Parathyroid adenoma (tissue), 2 donors: ENCODE results near the gene SULT2B1.
"Not testable (repeated sequence)": the region's sequence is repeated elsewhere in the genome, so short reads cannot be mapped to it uniquely, and the experiment has no call there.

ENCODE experiments used
- H2AFZ ChIP-seq: fragments of 300-600 bp; sonication (generic); one replicate; pipeline ENCODE4 v1.7.0; 2017; ENCODE audit warnings: antibody characterized with exemption, mild to moderate bottlenecking
- H3K27ac ChIP-seq: fragments of 300-600 bp; sonication (generic); one replicate; pipeline ENCODE4 v1.7.0; 2017
- H3K27me3 ChIP-seq: fragments of 300-600 bp; sonication (generic); one replicate; pipeline ENCODE4 v1.7.0; 2017; ENCODE audit warnings: low read length; ENCODE audit not compliant: control insufficient read depth, insufficient read depth
- H3K36me3 ChIP-seq: fragments of 300-600 bp; sonication (generic); one replicate; pipeline ENCODE4 v1.7.0; 2017; ENCODE audit warnings: low read length; ENCODE audit not compliant: control insufficient read depth, insufficient read depth
- H3K4me1 ChIP-seq: fragments of 300-600 bp; sonication (generic); one replicate; pipeline ENCODE4 v1.7.0; 2017; ENCODE audit warnings: control low read depth
- H3K4me2 ChIP-seq: fragments of 300-600 bp; sonication (generic); one replicate; pipeline ENCODE4 v1.7.0; 2017; ENCODE audit warnings: low read length
- H3K4me3 ChIP-seq: fragments of 300-600 bp; sonication (generic); one replicate; pipeline ENCODE4 v1.7.0; 2017; ENCODE audit warnings: low read depth, low read length
- H3K79me2 ChIP-seq: fragments of 300-600 bp; sonication (generic); one replicate; pipeline ENCODE4 v1.7.0; 2017; ENCODE audit warnings: control low read depth
- H3K9ac ChIP-seq: fragments of 300-600 bp; sonication (generic); one replicate; pipeline ENCODE4 v1.7.0; 2017; ENCODE audit warnings: mild to moderate bottlenecking
- H3K9me3 ChIP-seq: fragments of 300-600 bp; sonication (generic); one replicate; pipeline ENCODE4 v1.7.0; 2017; ENCODE audit warnings: low read length; ENCODE audit not compliant: control insufficient read depth
- CTCF ChIP-seq: fragments of 300-600 bp; sonication (generic); IDR thresholded peaks from one replicate; pipeline ENCODE4 v1.7.0; 2017; ENCODE audit warnings: antibody characterized with exemption, mild to moderate bottlenecking
- donor health status: primary hyperparathyroidism.

SULT2B1 gene

GRCh38 chr19:48629297-48629598 lies 77.3 kb downstream of the SULT2B1 start:
- Histone ChIP-seq H3K36me3 (no peaks in the 10 kb centered on the region), H3K27me3 (no peaks in the 10 kb centered on the region), H3K4me2 (no peak overlapping the region), H3K4me1 (peaks cover 39% of the 10 kb centered on the region), H3K9ac (no peak overlapping the region), H3K27ac (no peak overlapping the region), H3K4me3 (no peak overlapping the region), H3K9me3 (no peaks in the 10 kb centered on the region), H2AFZ (no peak overlapping the region), H3K79me2 (no peaks in the 10 kb centered on the region)
- TF ChIP-seq CTCF = no peak

- Histone ChIP-seq H3K36me3 (no peaks in the 10 kb centered on the region), H3K4me3 (no peak overlapping the region), H3K9me3 (no peaks in the 10 kb centered on the region), H2AFZ (no peak overlapping the region), H3K27me3 (no peaks in the 10 kb centered on the region), H3K9ac (no peak overlapping the region), H3K4me2 (no peak overlapping the region), H3K79me2 (no peaks in the 10 kb centered on the region), H3K27ac (no peak overlapping the region), H3K4me1 (peaks cover 40% of the 10 kb centered on the region)
- TF ChIP-seq CTCF = no peak
These were observed 77.8 kb downstream of the SULT2B1 start for GRCh38 chr19:48629599-48630295.

DNA sequence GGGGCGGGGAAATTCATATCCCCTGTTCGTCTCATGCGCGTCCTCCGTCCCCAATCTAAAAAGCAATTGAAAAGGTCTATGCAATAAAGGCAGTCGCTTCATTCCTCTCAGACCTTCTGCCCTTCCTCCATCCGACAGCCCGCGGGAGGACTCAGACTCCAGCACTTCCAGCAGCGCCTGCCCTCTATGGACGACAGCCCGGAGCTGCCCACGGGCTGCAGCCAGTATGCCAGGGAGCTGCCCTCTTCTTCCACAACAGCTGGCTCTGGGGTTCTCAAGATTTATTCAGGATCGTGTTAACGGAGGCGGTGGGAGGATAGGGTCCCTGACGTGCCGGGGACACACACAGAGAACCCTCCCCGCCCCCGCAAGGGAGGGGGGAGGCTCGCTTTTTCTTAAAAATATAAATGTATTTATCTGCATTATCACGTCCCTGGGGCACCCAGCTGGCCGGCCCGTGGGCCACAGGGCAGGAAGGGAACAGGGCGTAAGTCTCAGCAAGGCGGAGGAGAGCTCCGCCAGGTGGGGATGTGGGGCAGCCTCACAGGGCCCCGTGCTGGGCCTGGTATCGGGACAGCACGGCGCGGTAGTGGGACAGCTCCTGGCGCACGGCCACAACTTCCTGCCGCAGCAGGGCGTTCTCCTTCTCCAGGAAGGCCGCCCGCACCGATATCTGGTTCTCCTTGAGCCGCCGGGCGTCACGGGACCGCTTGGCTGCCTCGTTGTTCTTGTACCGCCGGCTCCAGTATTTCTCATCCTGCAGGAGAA lies 78.5 kb downstream of the SULT2B1 start:
- Histone ChIP-seq H3K4me1 (peaks cover 44% of the 10 kb centered on the region), H3K4me2 (no peak overlapping the region), H3K4me3 (no peak overlapping the region)

GRCh38 chr19:48631225-48631624 lies 79.3 kb downstream of the SULT2B1 start:
- no peak overlapping the region for H3K9ac ChIP-seq
- H3K4me1 ChIP-seq = peaks cover 44% of the 10 kb centered on the region
- H3K4me3 ChIP-seq = no peak overlapping the region
- no peaks in the 10 kb centered on the region for H3K9me3 ChIP-seq
- no peak overlapping the region for H3K4me2 ChIP-seq
- TF ChIP-seq CTCF = no peak
- no peaks in the 10 kb centered on the region for H3K27me3 ChIP-seq
- peak overlapping the region; percentile 75 for H3K27ac ChIP-seq
- no peaks in the 10 kb centered on the region for H3K79me2 ChIP-seq
- no peak overlapping the region for H2AFZ ChIP-seq
- no peaks in the 10 kb centered on the region for H3K36me3 ChIP-seq

More for the DNA sequence above, 78.5 kb downstream of the SULT2B1 start:
- no peaks in the 10 kb centered on the region for H3K79me2 ChIP-seq
- TF ChIP-seq CTCF = peak; percentile 31
- peak overlapping the region; percentile 75 for H3K27ac ChIP-seq
- no peaks in the 10 kb centered on the region for H3K9me3 ChIP-seq
- H2AFZ ChIP-seq = no peak overlapping the region
- H3K36me3 ChIP-seq = no peaks in the 10 kb centered on the region
- no peaks in the 10 kb centered on the region for H3K27me3 ChIP-seq
- no peak overlapping the region for H3K9ac ChIP-seq

GRCh38 chr19:48632286-48632685 lies 80.3 kb downstream of the SULT2B1 start:
- Histone ChIP-seq H3K4me1 (peaks cover 44% of the 10 kb centered on the region), H3K4me2 (peak overlapping the region; percentile 47), H3K27ac (peak overlapping the region; percentile 99)
- H2AFZ ChIP-seq, H3K9ac ChIP-seq, H3K4me3 ChIP-seq, H3K9me3 ChIP-seq, H3K36me3 ChIP-seq, H3K27me3 ChIP-seq, H3K79me2 ChIP-seq: not testable (repeated sequence)
